GM19193 (cell line): ENCODE results near the gene ZBP1.

Experiments used
- POLR2A ChIP-seq: IDR thresholded peaks from 4 replicates; pipeline ENCODE4 v1.6.1; 2011; ENCODE audit not compliant: insufficient read depth, insufficient read length; ENCODE audit errors: extremely low read depth

The ZBP1 gene

DNA sequence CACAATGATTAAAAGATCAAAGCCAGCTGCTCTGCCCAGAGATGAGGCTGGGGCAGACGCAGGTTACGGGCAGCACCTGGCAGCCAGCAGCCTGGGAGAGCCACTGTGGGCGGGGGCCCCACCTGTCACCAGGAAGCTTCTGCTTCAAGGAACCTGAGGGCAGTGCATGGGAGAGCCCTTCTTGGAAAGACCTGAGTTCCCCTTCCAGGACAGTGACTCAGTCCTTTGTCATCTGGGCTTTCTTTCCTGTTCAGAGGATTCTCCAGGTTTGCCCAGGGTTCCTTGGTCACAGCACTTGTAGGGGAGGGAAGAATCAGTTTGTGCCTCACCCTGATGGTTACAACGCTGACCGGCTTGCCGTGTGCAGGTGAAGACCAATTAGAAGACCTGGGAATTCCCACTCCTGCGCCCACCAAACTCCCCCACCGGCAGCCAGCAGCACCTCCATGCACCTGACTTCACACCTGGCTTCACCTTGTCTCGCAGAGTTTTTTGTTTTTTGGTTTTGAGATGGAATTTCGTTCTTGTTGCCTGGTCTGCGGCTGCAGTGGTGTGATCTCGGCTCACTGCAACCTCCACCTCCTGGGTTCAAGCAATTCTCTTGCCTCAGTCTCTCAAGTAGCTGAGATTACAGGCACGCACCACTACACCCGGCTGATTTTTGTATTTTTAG is 2.0 kb downstream of the ZBP1 start:
- TF ChIP-seq POLR2A = no peak

DNA sequence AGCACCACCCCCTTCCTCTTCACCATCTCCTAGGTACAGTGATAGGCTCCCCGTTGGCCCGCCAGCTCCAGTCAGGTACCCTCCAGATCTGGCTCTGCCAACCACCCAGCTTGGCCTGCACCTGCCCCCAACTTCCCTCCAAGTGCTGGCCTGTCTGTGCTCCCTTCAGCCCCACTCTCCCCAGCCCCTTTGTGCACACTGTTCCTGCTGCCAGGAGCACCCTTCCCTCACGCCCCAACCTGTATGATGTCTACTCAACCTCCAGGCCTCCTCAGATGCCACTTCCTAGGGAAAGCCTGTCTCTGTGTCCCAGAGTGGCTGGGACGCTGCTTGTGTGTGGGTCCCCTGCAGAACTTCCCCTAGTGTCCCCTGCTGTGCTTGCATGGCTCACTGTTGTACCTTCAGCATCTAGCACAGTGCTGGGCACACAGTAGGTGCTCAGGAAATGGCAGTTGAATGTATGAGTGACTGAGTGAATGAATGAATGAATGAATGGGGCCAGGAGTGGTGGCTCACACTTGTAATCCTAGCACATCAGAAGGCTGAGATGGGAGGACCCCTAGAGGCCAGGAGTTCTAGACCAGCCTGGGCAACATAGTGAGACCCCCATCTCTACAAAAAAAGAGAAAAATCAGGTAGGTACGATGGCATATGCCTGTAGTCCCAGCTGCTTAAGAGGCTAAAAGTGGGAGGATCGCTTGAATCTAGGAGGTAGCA is 3.0 kb downstream of the ZBP1 start:
- TF ChIP-seq POLR2A = no peak

- no peak for TF ChIP-seq POLR2A
Measured at GRCh38 chr20:57616143-57616951, 3.9 kb downstream of the ZBP1 start.

- no peak for TF ChIP-seq POLR2A
Measured at GRCh38 chr20:57615445-57615811, 4.8 kb downstream of the ZBP1 start.

GRCh38 chr20:57614490-57615444 is 5.5 kb downstream of the ZBP1 start:
- no peak for TF ChIP-seq POLR2A

DNA sequence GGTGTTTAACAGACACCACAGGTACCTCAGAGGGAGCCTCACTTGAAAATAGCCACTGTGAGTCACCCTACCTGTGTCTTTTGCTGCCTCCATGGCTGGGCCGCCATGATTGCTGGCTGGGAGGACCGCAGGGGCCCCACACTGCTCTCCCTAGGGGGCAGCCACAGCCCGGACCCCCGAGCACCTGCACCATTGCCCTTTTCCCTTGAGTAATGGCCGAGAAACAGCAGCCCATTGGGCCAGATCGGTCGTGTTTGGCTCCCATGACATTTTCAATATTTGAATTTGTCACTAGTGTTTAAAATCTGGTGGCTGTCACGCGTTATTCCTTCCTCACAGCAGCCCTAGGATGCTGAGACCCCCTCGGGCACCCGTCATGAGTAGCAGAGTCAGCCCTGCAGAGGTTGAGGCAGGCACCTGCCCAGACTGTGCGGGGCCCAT is 6.7 kb downstream of the ZBP1 start:
- no peak for TF ChIP-seq POLR2A

DNA sequence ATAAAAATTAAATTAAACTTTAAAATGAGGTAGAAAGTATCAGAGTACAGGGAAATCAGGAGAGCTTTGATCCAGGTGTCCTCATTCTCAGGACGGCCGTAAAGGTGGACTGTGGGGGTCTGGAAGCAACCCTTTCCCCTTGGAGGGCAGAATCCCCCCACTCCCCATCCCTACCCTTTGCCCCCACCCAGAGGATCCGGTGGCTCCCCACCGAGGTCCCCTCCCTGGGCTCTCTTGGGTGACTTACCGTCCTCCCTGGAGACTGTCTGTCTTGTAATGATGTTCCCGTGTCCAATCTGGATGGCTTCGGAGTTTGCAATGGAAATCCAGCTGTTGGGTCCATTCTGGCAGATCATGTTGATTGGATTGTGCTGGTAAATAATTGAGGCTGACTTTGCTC is 7.3 kb downstream of the ZBP1 start:
- no peak for TF ChIP-seq POLR2A

DNA sequence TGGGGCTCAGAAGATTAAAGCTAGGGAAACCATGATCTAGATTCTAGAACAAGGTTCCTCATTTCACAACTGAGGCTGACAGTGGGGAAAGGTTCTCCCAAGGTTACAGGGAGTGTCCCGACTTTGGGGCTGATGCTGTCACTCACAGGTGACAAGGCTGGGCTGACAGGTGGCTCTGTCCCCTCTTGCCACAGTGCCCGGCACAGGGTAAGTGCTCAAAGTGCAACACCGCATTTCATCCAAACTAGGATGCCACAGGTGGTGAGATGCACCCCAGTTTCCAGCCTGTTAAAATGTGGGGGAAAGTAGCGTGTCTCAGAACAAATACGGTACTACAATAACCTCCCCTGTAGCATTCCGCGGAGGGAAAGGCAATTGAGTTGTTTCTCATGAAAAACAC is 7.8 kb downstream of the ZBP1 start:
- no peak for TF ChIP-seq POLR2A

DNA sequence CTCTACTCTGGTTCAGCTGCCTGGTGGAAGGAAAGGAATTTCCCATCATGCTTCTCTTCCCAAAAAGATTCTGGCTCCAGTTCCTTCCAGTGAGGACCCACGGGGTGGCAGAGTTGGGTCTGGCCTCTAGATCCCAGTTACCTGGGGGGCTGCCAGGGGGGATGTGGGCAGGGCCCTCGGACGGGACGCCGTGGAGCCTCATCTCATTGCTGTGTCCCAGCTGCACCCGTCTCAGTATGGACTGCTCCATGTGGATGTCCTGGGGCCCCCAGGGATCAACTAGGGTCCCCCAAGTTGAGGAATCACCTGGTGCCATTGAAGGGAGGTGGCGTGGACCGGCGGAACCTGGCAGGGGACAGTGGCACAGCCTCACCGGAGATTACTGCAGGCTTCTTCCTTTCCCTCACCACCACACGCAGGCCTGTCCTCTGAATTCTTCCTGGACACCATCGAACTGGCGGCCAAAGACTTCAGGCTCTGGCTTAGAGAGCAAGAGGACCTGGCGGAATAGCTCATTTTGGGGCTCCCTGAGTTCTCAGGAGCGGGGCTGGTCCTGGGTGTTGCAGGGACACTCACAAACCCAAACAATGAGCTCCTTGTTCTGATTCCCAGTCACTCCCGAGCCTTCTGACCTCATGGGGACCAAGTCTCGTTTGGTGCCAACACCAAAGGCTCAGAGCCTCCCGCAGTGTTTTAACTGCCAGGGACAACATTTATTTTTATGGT is 8.5 kb downstream of the ZBP1 start:
- TF ChIP-seq POLR2A = no peak

- TF ChIP-seq POLR2A = no peak
Measured at GRCh38 chr20:57610261-57610952, 9.8 kb downstream of the ZBP1 start.

- no peak for TF ChIP-seq POLR2A
Measured at GRCh38 chr20:57609842-57610167, 10.4 kb downstream of the ZBP1 start.

GRCh38 chr20:57609086-57609841 is 11.0 kb downstream of the ZBP1 start:
- no peak for TF ChIP-seq POLR2A

GRCh38 chr20:57608516-57608915 is 11.7 kb downstream of the ZBP1 start:
- no peak for TF ChIP-seq POLR2A
